ENCODE data around the gene PERM1.
"Not testable (repeated sequence)": the region's sequence is repeated elsewhere in the genome, so short reads cannot be mapped to it uniquely, and the experiment has no call there.

PERM1 gene

DNA sequence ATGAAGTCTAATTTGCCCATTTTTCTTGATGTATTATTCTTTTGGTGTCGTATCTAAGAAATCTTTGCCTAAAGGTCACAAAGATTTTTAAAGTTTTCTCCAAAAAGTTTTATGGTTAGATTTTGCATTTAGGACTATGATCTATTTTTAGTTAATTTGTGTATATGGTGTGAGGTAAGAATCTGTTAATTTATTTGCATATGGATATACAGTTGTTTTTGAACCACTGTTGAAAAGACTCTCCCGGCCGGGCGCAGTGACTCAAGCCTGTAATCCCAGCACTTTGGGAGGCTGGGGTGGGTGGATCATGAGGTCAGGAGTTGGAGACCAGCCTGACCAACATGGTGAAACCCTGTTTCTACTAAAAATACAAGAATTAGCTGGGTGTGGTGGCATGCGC, 6.2 kb upstream of the PERM1 start:
- not testable (repeated sequence) for H3K9me3 ChIP-seq (ENCODE audit: control insufficient read depth in 2 of 2, low read length in 2 of 2); H3K27ac ChIP-seq (ENCODE audit: low read depth in 2 of 2, low read length in 2 of 2); H3K27me3 ChIP-seq (ENCODE audit: control insufficient read depth in 2 of 2, insufficient read depth in 2 of 2, low read length in 2 of 2); H3K9ac ChIP-seq (ENCODE audit: low read depth in 1 of 2, low read length in 2 of 2); H3K4me1 ChIP-seq (ENCODE audit: control insufficient read depth in 2 of 2, insufficient read depth in 2 of 2, low read length in 2 of 2); H3K4me3 ChIP-seq (ENCODE audit: low read length in 2 of 2); H3K36me3 ChIP-seq (ENCODE audit: control insufficient read depth in 2 of 2, insufficient read depth in 2 of 2, low read length in 2 of 2)

DNA sequence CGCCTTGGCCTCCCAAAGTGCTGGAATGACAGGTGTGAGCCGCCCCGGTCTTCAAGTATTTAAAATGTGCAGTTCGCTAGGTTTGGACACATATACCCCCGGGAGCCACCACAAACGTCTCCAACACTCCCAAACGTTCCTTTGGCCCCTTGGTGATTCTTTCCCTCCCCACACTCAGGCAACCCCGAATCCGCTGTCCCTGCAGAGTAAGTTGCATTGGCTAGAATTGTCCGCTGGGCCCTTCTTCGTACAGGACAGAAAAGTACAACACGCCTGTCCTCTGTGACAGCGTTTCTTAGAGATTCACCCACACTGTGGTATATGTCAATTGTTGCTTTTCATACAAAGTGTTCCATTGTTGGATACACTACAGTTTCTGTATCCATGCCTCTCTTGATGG, 3.2 kb upstream of the PERM1 start:
- Histone ChIP-seq H3K27ac (ENCODE audit: low read depth in 2 of 2, low read length in 2 of 2) (no peak overlapping the region), H3K9ac (ENCODE audit: low read depth in 1 of 2, low read length in 2 of 2) (no peak overlapping the region), H3K27me3 (ENCODE audit: control insufficient read depth in 2 of 2, insufficient read depth in 2 of 2, low read length in 2 of 2) (peaks cover 17 to 21% of the 10 kb centered on the region in 2 donors), H3K4me3 (ENCODE audit: low read length in 2 of 2) (no peak overlapping the region), H3K36me3 (ENCODE audit: control insufficient read depth in 2 of 2, insufficient read depth in 2 of 2, low read length in 2 of 2) (no peaks in the 10 kb centered on the region), H3K4me1 (ENCODE audit: control insufficient read depth in 2 of 2, insufficient read depth in 2 of 2, low read length in 2 of 2) (no peaks in the 10 kb centered on the region), H3K9me3 (ENCODE audit: control insufficient read depth in 2 of 2, low read length in 2 of 2) (no peaks in the 10 kb centered on the region)

DNA sequence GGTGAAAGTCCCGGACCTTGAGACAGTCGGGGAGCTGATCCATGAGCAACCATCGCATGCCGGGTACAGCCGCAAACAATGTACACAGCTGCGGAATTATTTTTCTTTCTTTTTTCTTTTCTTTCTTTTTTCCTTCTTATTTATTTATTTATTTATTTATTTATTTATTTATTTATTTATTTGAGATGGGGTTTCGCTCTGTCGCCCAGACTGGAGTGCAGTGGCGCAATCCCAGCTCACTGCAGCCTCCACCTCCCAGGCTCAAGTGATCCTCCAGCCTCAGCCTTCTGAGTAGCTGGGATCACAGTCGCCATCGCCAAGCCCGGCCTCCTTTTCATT, 2.6 kb upstream of the PERM1 start:
- no peaks in the 10 kb centered on the region for H3K4me1 ChIP-seq (ENCODE audit: control insufficient read depth in 2 of 2, insufficient read depth in 2 of 2, low read length in 2 of 2)
- H3K9ac ChIP-seq (ENCODE audit: low read depth in 1 of 2, low read length in 2 of 2) = no peak overlapping the region
- H3K36me3 ChIP-seq (ENCODE audit: control insufficient read depth in 2 of 2, insufficient read depth in 2 of 2, low read length in 2 of 2) = no peaks in the 10 kb centered on the region
- H3K4me3 ChIP-seq (ENCODE audit: low read length in 2 of 2) = no peak overlapping the region
- no peaks in the 10 kb centered on the region for H3K9me3 ChIP-seq (ENCODE audit: control insufficient read depth in 2 of 2, low read length in 2 of 2)
- H3K27ac ChIP-seq (ENCODE audit: low read depth in 2 of 2, low read length in 2 of 2) = no peak overlapping the region
- H3K27me3 ChIP-seq (ENCODE audit: control insufficient read depth in 2 of 2, insufficient read depth in 2 of 2, low read length in 2 of 2) = peaks cover 17 to 27% of the 10 kb centered on the region in 2 donors

DNA sequence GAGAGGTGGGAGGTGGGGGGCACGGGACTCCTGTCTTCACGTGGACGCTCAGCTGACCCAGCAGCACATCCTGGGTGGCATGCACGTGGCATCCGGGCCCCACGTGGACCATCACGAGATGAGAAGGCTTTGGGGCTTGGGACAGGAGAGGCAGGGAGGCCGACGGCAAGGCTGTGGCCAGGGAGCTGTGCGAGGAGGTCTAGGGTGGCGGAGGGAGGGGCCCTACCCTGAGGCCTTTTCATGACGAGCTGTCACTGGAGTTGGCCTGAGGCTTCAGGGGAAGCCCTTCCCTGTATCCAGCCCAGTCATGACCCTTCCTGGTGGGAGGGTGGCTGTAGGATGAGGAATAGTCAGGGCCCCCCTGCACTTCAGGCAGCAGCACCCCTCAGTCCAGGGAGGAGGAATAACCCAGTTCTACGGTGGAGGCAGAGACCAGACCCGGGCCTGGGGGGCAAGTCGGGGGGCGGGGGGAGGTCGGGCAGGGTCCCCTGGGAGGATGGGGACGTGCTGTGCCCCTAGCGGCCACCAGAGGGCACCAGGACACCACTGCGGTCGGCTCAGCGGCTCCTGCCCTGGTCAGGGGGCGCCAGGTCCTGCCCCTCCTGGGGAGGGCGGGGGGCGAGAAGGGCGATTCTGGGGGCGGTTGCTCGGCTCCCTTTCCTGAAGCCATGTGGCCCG, 2.0 kb upstream of the PERM1 start:
- H3K27ac ChIP-seq (ENCODE audit: low read depth in 2 of 2, low read length in 2 of 2) = no peak overlapping the region
- no peak overlapping the region for H3K9ac ChIP-seq (ENCODE audit: low read depth in 1 of 2, low read length in 2 of 2)
- no peak overlapping the region for H3K4me3 ChIP-seq (ENCODE audit: low read length in 2 of 2)
- H3K9me3 ChIP-seq (ENCODE audit: control insufficient read depth in 2 of 2, low read length in 2 of 2) = no peaks in the 10 kb centered on the region
- H3K4me1 ChIP-seq (ENCODE audit: control insufficient read depth in 2 of 2, insufficient read depth in 2 of 2, low read length in 2 of 2) = no peaks in the 10 kb centered on the region
- peaks cover 17 to 27% of the 10 kb centered on the region in 2 donors for H3K27me3 ChIP-seq (ENCODE audit: control insufficient read depth in 2 of 2, insufficient read depth in 2 of 2, low read length in 2 of 2)
- no peaks in the 10 kb centered on the region for H3K36me3 ChIP-seq (ENCODE audit: control insufficient read depth in 2 of 2, insufficient read depth in 2 of 2, low read length in 2 of 2)

DNA sequence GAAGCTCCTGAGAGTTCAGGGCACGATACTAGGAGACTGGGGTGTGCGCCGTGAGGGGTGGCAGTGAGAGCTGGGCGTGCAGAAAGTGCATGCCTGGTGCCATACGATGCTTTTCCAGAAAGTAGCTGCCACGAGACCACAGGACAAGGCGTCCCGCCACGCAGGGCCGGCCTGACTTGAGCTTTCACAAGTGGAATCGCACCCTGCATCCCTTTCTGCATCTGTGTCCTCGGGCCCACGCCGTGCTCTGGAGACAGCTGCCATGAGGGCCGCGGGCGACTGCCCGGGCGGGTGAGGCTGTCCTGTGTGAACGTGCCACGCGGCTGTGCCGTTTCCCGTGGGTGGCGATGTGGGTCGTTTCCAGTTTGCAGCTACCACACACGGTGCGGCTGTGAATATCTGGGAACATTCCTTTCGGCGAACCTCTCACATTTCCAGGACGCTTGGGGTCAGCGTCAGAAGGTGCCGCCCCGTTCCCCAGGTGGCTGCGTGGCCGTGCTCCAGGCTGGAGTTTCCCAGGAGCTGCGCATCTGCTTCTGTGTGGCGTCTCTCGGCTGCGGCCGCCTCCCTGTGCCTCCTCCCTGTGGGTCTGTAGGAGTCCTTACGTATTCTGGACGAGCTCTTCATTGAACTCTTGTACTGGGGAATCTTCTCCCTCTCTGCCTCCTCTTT, 1.0 kb upstream of the PERM1 start:
- no peaks in the 10 kb centered on the region for H3K36me3 ChIP-seq (ENCODE audit: control insufficient read depth in 2 of 2, insufficient read depth in 2 of 2, low read length in 2 of 2)
- no peak overlapping the region for H3K4me3 ChIP-seq (ENCODE audit: low read length in 2 of 2)
- no peak overlapping the region for H3K27ac ChIP-seq (ENCODE audit: low read depth in 2 of 2, low read length in 2 of 2)
- no peak overlapping the region for H3K9ac ChIP-seq (ENCODE audit: low read depth in 1 of 2, low read length in 2 of 2)
- H3K27me3 ChIP-seq (ENCODE audit: control insufficient read depth in 2 of 2, insufficient read depth in 2 of 2, low read length in 2 of 2) = peaks cover 17 to 27% of the 10 kb centered on the region in 2 donors
- no peaks in the 10 kb centered on the region for H3K9me3 ChIP-seq (ENCODE audit: control insufficient read depth in 2 of 2, low read length in 2 of 2)
- H3K4me1 ChIP-seq (ENCODE audit: control insufficient read depth in 2 of 2, insufficient read depth in 2 of 2, low read length in 2 of 2) = no peaks in the 10 kb centered on the region

DNA sequence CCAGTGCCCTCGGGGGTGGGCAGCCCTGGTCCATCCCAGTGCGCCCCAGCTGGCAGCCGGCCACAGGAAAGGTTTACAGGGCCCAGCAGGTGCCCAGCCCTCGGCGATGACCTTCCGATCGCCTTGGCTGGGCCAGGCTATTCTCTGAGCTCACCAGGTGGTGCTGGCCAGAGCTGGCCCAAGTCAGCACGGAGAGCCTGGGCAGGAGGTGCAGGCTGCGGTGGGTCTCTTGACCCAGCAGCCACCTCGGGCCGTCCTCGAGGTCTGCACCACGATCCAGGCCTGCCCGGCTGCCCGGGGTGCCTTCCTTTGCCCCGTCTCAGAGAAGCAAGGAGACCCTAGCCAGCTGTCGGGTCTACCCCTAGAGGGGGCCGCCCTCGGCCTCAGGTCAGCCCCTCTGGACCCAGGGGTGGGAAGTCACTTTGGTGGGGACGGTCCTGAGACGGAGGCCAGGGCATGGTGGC, 370 bp downstream of the PERM1 start:
- H3K9ac ChIP-seq (ENCODE audit: low read depth in 1 of 2, low read length in 2 of 2) = no peak overlapping the region
- no peak overlapping the region for H3K27ac ChIP-seq (ENCODE audit: low read depth in 2 of 2, low read length in 2 of 2)
- H3K36me3 ChIP-seq (ENCODE audit: control insufficient read depth in 2 of 2, insufficient read depth in 2 of 2, low read length in 2 of 2) = no peaks in the 10 kb centered on the region
- no peaks in the 10 kb centered on the region for H3K4me1 ChIP-seq (ENCODE audit: control insufficient read depth in 2 of 2, insufficient read depth in 2 of 2, low read length in 2 of 2)
- H3K27me3 ChIP-seq (ENCODE audit: control insufficient read depth in 2 of 2, insufficient read depth in 2 of 2, low read length in 2 of 2) = peaks cover 17 to 27% of the 10 kb centered on the region in 2 donors
- no peaks in the 10 kb centered on the region for H3K9me3 ChIP-seq (ENCODE audit: control insufficient read depth in 2 of 2, low read length in 2 of 2)
- no peak overlapping the region for H3K4me3 ChIP-seq (ENCODE audit: low read length in 2 of 2)

DNA sequence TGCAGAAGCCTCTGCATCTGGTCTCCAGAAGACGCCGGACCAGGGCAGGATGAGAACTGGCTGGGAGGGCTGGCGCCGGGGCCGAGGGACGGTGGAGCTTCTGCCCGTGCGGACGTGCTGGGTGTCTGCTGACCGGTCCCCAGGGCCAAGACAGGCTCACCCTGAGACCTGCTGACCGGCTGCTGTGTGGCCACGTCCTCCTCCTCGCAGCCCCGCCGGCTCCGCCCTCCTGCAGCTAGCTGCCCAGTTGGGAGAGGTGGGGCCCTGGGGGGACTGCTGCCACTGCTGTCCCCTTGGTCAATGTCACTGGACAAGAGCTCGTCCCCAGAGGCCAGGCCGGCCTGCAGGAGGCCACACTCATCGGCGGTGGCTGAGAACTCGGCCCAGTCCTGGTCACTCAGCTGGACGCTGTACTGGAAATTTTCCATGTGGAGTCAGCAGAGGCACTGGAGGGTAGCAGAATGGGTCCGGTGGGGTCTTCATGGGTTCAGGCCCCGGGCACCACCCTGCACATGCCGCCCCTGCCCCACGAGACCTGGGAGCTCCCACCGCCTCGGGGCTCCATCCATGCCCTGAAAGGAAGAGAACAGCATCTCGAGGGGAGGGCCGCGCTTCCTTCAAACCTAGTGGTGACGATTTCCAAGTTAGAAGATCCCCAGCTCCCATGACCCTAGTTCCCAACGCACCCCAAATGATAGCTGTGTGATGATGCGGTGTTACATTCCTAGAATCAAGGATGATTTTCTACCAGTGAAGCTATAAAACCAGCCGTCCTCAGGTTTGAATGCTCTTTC, 1.1 kb downstream of the PERM1 start:
- Histone ChIP-seq H3K4me3 (ENCODE audit: low read length in 2 of 2) (no peak overlapping the region), H3K36me3 (ENCODE audit: control insufficient read depth in 2 of 2, insufficient read depth in 2 of 2, low read length in 2 of 2) (no peaks in the 10 kb centered on the region), H3K27ac (ENCODE audit: low read depth in 2 of 2, low read length in 2 of 2) (no peak overlapping the region), H3K4me1 (ENCODE audit: control insufficient read depth in 2 of 2, insufficient read depth in 2 of 2, low read length in 2 of 2) (peaks cover 4 to 5% of the 10 kb centered on the region in 2 donors), H3K27me3 (ENCODE audit: control insufficient read depth in 2 of 2, insufficient read depth in 2 of 2, low read length in 2 of 2) (peaks cover 17 to 25% of the 10 kb centered on the region in 2 donors), H3K9ac (ENCODE audit: low read depth in 1 of 2, low read length in 2 of 2) (no peak overlapping the region), H3K9me3 (ENCODE audit: control insufficient read depth in 2 of 2, low read length in 2 of 2) (no peaks in the 10 kb centered on the region)

DNA sequence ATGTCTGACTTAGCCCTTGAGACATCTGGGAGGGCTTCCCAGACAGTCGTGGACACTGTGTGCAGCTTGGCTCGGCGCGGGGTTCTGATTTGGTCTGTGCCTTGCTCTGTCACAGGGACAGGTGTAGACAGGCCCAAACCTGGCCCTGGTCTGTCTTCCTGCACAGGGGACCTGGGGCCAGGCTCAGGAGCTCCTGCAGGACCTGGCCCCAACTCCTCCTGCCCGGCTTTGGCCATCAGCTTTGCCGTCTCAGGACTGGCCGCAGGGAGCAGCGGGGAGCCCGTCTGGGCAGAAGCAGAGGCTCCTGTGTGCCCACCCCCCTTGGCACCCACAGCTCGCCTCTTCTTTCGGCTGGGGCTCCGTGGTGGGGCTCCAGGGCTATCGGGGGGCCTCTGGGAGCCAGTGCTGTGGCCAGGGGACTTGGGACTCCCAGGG, 1.7 kb downstream of the PERM1 start:
- Histone ChIP-seq H3K4me1 (ENCODE audit: control insufficient read depth in 2 of 2, insufficient read depth in 2 of 2, low read length in 2 of 2) (peaks cover 6% of the 10 kb centered on the region in 2 donors), H3K27me3 (ENCODE audit: control insufficient read depth in 2 of 2, insufficient read depth in 2 of 2, low read length in 2 of 2) (peaks cover 14 to 25% of the 10 kb centered on the region in 2 donors), H3K36me3 (ENCODE audit: control insufficient read depth in 2 of 2, insufficient read depth in 2 of 2, low read length in 2 of 2) (no peaks in the 10 kb centered on the region), H3K9ac (ENCODE audit: low read depth in 1 of 2, low read length in 2 of 2) (no peak overlapping the region), H3K27ac (ENCODE audit: low read depth in 2 of 2, low read length in 2 of 2) (no peak overlapping the region), H3K4me3 (ENCODE audit: low read length in 2 of 2) (no peak overlapping the region), H3K9me3 (ENCODE audit: control insufficient read depth in 2 of 2, low read length in 2 of 2) (no peaks in the 10 kb centered on the region)

DNA sequence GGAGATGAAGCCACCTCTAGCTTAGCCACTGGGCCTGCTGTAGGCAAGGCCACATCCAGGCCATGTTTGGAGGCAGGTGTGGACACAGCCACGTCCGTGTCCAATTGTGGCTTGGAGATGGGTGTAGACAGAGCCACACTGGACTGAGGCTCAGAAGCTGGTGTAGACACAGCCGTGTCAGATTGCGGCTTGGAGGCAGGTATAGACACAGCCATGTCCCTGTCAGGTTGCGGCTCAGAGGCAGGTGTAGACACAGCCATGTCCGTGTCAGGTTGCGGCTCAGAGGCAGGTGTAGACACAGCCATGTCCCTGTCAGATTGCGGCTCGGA, 2.2 kb downstream of the PERM1 start:
- no peak overlapping the region for H3K9ac ChIP-seq (ENCODE audit: low read depth in 1 of 2, low read length in 2 of 2)
- no peak overlapping the region for H3K27ac ChIP-seq (ENCODE audit: low read depth in 2 of 2, low read length in 2 of 2)
- no peak overlapping the region for H3K4me3 ChIP-seq (ENCODE audit: low read length in 2 of 2)
- no peaks in the 10 kb centered on the region for H3K36me3 ChIP-seq (ENCODE audit: control insufficient read depth in 2 of 2, insufficient read depth in 2 of 2, low read length in 2 of 2)
- H3K9me3 ChIP-seq (ENCODE audit: control insufficient read depth in 2 of 2, low read length in 2 of 2) = no peaks in the 10 kb centered on the region
- peaks cover 6% of the 10 kb centered on the region in 2 donors for H3K4me1 ChIP-seq (ENCODE audit: control insufficient read depth in 2 of 2, insufficient read depth in 2 of 2, low read length in 2 of 2)
- peaks cover 12 to 25% of the 10 kb centered on the region in 2 donors for H3K27me3 ChIP-seq (ENCODE audit: control insufficient read depth in 2 of 2, insufficient read depth in 2 of 2, low read length in 2 of 2)

Data from mucosa of rectum (tissue), 2 donors.